ENCODE results near the gene KRTAP9-9.
"Not testable (repeated sequence)": the region's sequence is repeated elsewhere in the genome, so short reads cannot be mapped to it uniquely, and the experiment has no call there.

KRTAP9-9 gene

DNA sequence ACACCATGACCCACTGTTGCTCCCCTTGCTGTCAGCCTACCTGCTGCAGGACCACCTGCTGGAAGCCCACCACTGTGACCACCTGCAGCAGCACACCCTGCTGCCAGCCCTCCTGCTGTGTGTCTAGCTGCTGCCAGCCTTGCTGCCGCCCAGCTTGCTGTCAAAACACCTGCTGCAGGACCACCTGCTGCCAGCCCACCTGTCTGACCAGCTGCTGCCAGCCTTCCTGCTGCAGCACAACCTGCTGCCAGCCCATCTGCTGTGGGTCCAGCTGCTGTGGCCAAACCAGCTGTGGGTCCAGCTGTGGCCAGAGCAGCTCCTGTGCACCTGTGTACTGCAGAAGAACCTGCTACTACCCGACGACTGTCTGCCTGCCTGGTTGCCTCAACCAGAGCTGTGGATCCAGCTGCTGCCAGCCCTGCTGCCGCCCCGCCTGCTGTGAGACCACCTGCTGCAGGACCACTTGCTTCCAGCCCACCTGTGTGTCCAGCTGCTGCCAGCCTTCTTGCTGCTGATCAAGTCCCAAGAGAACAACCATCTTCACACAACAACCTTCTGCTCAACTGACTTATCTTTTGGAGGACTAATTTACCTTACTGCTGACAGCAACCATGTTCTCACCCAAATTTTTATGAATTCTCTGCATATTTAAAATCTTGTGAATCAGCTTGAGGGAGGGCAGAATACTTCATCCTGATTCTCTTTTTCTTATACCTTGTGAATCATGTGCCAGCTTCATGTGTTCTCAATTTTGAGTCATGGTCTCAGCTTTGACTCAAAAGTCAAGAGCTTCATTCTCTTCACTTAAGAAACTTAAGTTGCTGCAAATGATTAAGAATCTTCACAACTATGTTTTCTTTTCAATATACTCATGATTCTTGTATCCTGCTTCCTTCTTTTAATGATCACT lies at the start of gene KRTAP9-9:
TSS of gene KRTAP9-9 (plus strand) at position 4 of the 910 bp plus-strand sequence.
- not testable (repeated sequence) for H3K4me1 ChIP-seq (ENCODE audit: insufficient read depth, low read length); H3K36me3 ChIP-seq (ENCODE audit: insufficient read depth, low read length); H3K9me3 ChIP-seq (ENCODE audit: low read length); H3K27me3 ChIP-seq (ENCODE audit: insufficient read depth, low read length); H3K4me3 ChIP-seq (ENCODE audit: low read length); H2AFZ ChIP-seq (ENCODE audit: low read depth, low read length)

- H3K4me3 ChIP-seq (ENCODE audit: low read length), result no peak overlapping the region
- no peaks in the 10 kb centered on the region for H3K4me1 ChIP-seq (ENCODE audit: insufficient read depth, low read length)
- H3K36me3 ChIP-seq (ENCODE audit: insufficient read depth, low read length), result no peaks in the 10 kb centered on the region
These were observed 43.2 kb upstream of the KRTAP9-9 start for GRCh38 chr17:41211845-41212466.

DNA sequence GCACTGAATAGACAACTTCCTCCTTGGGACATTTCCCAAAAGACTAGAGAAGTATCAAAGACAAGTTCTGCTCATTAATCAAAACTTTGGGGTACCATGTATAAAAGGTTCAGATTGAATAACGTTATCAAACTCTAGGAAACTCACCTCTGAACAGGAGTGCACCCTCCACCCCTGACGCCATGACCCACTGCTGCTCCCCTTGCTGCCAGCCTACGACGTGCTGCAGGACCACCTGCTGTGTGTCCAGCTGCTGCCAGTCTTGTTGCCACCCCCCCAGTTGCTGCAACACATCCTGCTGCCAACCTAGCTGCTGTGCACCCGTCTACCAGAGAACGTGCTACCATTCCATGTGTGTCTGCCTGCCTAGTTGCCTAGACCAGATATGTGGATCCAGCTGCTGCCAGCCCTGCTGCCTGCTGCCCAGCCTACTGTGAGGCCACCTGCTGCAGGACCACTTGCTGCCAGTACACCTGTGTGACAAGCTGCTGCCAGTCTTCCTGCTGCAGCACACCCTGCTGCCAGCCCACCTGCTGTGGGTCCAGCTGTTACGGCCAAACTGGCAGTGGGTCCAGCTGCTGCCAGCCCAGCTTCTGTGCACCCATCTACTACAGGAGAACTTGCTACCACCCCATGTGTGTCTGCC lies 42.5 kb upstream of the KRTAP9-9 start:
- Histone ChIP-seq H3K4me3 (ENCODE audit: low read length) (no peak overlapping the region), H3K27me3 (ENCODE audit: insufficient read depth, low read length) (no peaks in the 10 kb centered on the region), H2AFZ (ENCODE audit: low read depth, low read length) (no peak overlapping the region), H3K9me3 (ENCODE audit: low read length) (no peaks in the 10 kb centered on the region), H3K36me3 (ENCODE audit: insufficient read depth, low read length) (no peaks in the 10 kb centered on the region), H3K4me1 (ENCODE audit: insufficient read depth, low read length) (no peaks in the 10 kb centered on the region)

More at GRCh38 chr17:41211845-41212466, 43.2 kb upstream of the KRTAP9-9 start:
- H3K9me3 ChIP-seq (ENCODE audit: low read length), result no peaks in the 10 kb centered on the region
- no peak overlapping the region for H2AFZ ChIP-seq (ENCODE audit: low read depth, low read length)
- H3K27me3 ChIP-seq (ENCODE audit: insufficient read depth, low read length), result no peaks in the 10 kb centered on the region

DNA sequence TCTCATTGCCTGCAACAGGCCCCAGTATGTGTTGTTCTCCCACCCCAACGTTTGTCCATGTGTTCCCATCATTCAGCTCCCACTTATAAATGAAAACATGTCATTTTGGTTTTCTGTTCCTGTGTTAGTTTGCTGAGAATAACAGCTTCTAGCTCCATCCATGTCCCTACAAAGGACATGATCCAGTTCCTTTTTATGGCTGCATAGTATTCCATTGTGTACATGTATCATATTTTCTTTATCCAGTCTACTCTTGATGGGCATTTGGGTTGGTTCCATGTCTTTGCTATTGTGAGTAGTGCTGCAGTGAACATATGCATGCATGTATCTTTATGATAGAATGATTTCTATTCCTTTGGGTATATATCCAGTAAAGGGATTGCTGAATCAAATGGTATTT lies 39.5 kb upstream of the KRTAP9-9 start:
- no peak overlapping the region for H3K4me3 ChIP-seq (ENCODE audit: low read length)
- no peaks in the 10 kb centered on the region for H3K27me3 ChIP-seq (ENCODE audit: insufficient read depth, low read length)
- H3K4me1 ChIP-seq (ENCODE audit: insufficient read depth, low read length), result no peaks in the 10 kb centered on the region
- H3K9me3 ChIP-seq (ENCODE audit: low read length), result no peaks in the 10 kb centered on the region
- H2AFZ ChIP-seq (ENCODE audit: low read depth, low read length), result no peak overlapping the region
- no peaks in the 10 kb centered on the region for H3K36me3 ChIP-seq (ENCODE audit: insufficient read depth, low read length)

DNA sequence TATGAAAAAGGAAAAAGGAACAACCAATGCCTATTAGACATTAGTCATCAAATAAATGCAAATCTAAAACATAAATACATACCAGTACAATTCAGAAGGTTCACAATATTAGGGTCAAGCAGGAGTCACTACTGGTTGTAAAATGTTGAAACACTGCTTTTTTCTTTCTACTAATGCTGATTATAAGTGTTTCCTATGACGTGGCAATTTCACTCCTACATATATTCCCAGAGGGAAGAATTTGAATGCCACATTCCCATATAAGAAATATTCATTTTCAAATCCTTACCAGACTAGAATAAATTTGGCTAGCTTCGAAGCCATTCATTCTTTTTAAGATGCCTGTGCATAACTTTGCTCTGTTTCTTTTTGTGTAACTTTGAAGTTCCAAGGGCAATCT lies 31.4 kb upstream of the KRTAP9-9 start:
- no peaks in the 10 kb centered on the region for H3K4me1 ChIP-seq (ENCODE audit: insufficient read depth, low read length)
- H3K27me3 ChIP-seq (ENCODE audit: insufficient read depth, low read length), result no peaks in the 10 kb centered on the region
- H3K9me3 ChIP-seq (ENCODE audit: low read length), result no peaks in the 10 kb centered on the region
- no peak overlapping the region for H3K4me3 ChIP-seq (ENCODE audit: low read length)
- H2AFZ ChIP-seq (ENCODE audit: low read depth, low read length), result no peak overlapping the region
- H3K36me3 ChIP-seq (ENCODE audit: insufficient read depth, low read length), result no peaks in the 10 kb centered on the region

GRCh38 chr17:41226051-41226450 lies 29.1 kb upstream of the KRTAP9-9 start:
- Histone ChIP-seq H3K4me1 (ENCODE audit: insufficient read depth, low read length) (no peaks in the 10 kb centered on the region), H3K36me3 (ENCODE audit: insufficient read depth, low read length) (no peaks in the 10 kb centered on the region), H3K9me3 (ENCODE audit: low read length) (no peaks in the 10 kb centered on the region), H2AFZ (ENCODE audit: low read depth, low read length) (no peak overlapping the region), H3K4me3 (ENCODE audit: low read length) (no peak overlapping the region), H3K27me3 (ENCODE audit: insufficient read depth, low read length) (no peaks in the 10 kb centered on the region)

- H3K36me3 ChIP-seq (ENCODE audit: insufficient read depth, low read length); H2AFZ ChIP-seq (ENCODE audit: low read depth, low read length); H3K4me3 ChIP-seq (ENCODE audit: low read length); H3K4me1 ChIP-seq (ENCODE audit: insufficient read depth, low read length); H3K9me3 ChIP-seq (ENCODE audit: low read length); H3K27me3 ChIP-seq (ENCODE audit: insufficient read depth, low read length): not testable (repeated sequence)
These were observed 28.5 kb upstream of the KRTAP9-9 start, which contains the start of gene KRTAP9-2 for GRCh38 chr17:41226598-41227095. TSS of gene KRTAP9-2 (plus strand) at chr17:41226648. CDS start at chr17:41226655, 7 bp downstream.

DNA sequence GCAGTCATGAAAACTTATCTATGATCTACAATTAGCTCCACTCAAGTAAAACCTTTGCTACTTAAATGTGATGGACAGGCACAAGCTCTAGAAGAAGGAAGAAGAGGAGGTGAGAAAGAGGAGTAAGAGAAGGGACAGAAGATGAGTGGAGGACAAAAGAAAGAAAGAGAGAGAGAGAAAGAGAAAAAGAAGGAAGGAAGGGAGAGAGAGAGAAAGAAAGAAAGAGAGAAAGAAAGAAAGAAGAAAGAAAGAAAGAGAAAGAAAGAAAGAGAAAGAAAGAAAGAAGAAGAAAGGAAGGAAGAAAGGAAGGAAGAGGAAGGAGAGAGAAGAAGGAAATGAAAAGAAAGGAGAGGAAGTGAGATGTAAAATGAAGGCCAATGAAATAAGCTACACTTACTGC lies 25.1 kb upstream of the KRTAP9-9 start:
- Histone ChIP-seq H3K27me3 (ENCODE audit: insufficient read depth, low read length) (peaks cover 4% of the 10 kb centered on the region), H3K9me3 (ENCODE audit: low read length) (no peaks in the 10 kb centered on the region), H2AFZ (ENCODE audit: low read depth, low read length) (no peak overlapping the region), H3K36me3 (ENCODE audit: insufficient read depth, low read length) (no peaks in the 10 kb centered on the region), H3K4me3 (ENCODE audit: low read length) (no peak overlapping the region), H3K4me1 (ENCODE audit: insufficient read depth, low read length) (peaks cover 2% of the 10 kb centered on the region)

- Histone ChIP-seq H3K36me3 (ENCODE audit: insufficient read depth, low read length) (no peaks in the 10 kb centered on the region), H3K4me3 (ENCODE audit: low read length) (no peak overlapping the region), H3K4me1 (ENCODE audit: insufficient read depth, low read length) (peaks cover 2% of the 10 kb centered on the region), H3K27me3 (ENCODE audit: insufficient read depth, low read length) (peaks cover 4% of the 10 kb centered on the region), H3K9me3 (ENCODE audit: low read length) (no peaks in the 10 kb centered on the region), H2AFZ (ENCODE audit: low read depth, low read length) (no peak overlapping the region)
These were observed 23.5 kb upstream of the KRTAP9-9 start for GRCh38 chr17:41231731-41232130.

DNA sequence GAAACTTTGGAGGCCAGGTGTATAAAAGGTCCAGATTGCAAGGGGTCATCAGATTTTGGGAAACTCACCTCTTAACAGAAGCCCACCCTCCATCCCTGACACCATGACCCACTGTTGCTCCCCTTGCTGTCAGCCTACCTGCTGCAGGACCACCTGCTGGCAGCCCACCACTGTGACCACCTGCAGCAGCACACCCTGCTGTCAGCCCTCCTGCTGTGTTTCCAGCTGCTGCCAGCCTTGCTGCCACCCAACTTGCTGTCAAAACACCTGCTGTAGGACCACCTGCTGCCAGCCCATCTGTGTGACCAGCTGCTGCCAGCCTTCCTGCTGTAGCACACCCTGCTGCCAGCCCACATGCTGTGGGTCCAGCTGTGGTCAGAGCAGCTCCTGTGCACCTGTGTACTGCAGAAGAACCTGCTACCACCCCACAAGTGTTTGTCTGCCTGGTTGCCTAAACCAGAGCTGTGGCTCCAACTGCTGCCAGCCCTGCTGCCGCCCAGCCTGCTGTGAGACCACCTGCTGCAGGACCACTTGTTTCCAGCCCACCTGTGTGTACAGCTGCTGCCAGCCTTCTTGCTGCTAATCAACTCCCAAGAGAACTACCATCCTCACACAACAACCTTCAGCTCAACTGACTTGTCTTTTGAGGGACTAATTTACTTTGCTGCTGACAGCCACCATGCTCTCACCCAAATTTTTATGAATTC lies 22.6 kb upstream of the KRTAP9-9 start, which contains the start of gene KRTAP9-3:
TSS of gene KRTAP9-3 (plus strand) at position 51 of the 707 bp plus-strand sequence. CDS start at position 104, 53 bp downstream.
- H3K9me3 ChIP-seq (ENCODE audit: low read length); H2AFZ ChIP-seq (ENCODE audit: low read depth, low read length); H3K4me3 ChIP-seq (ENCODE audit: low read length); H3K27me3 ChIP-seq (ENCODE audit: insufficient read depth, low read length); H3K36me3 ChIP-seq (ENCODE audit: insufficient read depth, low read length); H3K4me1 ChIP-seq (ENCODE audit: insufficient read depth, low read length): not testable (repeated sequence)

- H3K9me3 ChIP-seq (ENCODE audit: low read length); H3K36me3 ChIP-seq (ENCODE audit: insufficient read depth, low read length); H3K27me3 ChIP-seq (ENCODE audit: insufficient read depth, low read length); H2AFZ ChIP-seq (ENCODE audit: low read depth, low read length); H3K4me1 ChIP-seq (ENCODE audit: insufficient read depth, low read length); H3K4me3 ChIP-seq (ENCODE audit: low read length): not testable (repeated sequence)
These were observed 18.1 kb upstream of the KRTAP9-9 start for GRCh38 chr17:41237116-41237515.

- H2AFZ ChIP-seq (ENCODE audit: low read depth, low read length); H3K27me3 ChIP-seq (ENCODE audit: insufficient read depth, low read length); H3K36me3 ChIP-seq (ENCODE audit: insufficient read depth, low read length); H3K9me3 ChIP-seq (ENCODE audit: low read length); H3K4me3 ChIP-seq (ENCODE audit: low read length); H3K4me1 ChIP-seq (ENCODE audit: insufficient read depth, low read length): not testable (repeated sequence)
These were observed 17.2 kb upstream of the KRTAP9-9 start, which contains the start of gene KRTAP9-8 for GRCh38 chr17:41237949-41238437. TSS of gene KRTAP9-8 (plus strand) at chr17:41237999. CDS start at chr17:41238052, 53 bp downstream.

Measured in neuron (in vitro differentiated cells).